GM19099 (cell line): ENCODE data around the gene MED29.
A peak's percentile ranks its signal among the peaks of the same experiment; 100 is the strongest.

Source experiments
- POLR2A ChIP-seq: IDR thresholded peaks from 3 replicates; pipeline ENCODE4 v1.6.1; 2011; ENCODE audit warnings: low read depth; ENCODE audit not compliant: insufficient read length; ENCODE audit errors: extremely low read depth

Gene MED29

GRCh38 chr19:39420769-39421168 is 29.6 kb downstream of the MED29 start:
- no peak for TF ChIP-seq POLR2A

- TF ChIP-seq POLR2A: no peak
These were observed 30.8 kb downstream of the MED29 start for GRCh38 chr19:39422020-39422419.

GRCh38 chr19:39423258-39424086 is 32.3 kb downstream of the MED29 start:
- no peak for TF ChIP-seq POLR2A

GRCh38 chr19:39424934-39425333 is 33.8 kb downstream of the MED29 start:
- no peak for TF ChIP-seq POLR2A

- no peak for TF ChIP-seq POLR2A
These were observed 34.6 kb downstream of the MED29 start for GRCh38 chr19:39425744-39426143.

- TF ChIP-seq POLR2A: no peak
These were observed 35.0 kb downstream of the MED29 start for GRCh38 chr19:39426170-39426569.

GRCh38 chr19:39427707-39428106 is 36.5 kb downstream of the MED29 start:
- TF ChIP-seq POLR2A: no peak

GRCh38 chr19:39428283-39429112 is 37.3 kb downstream of the MED29 start:
- peak; percentile 14 for TF ChIP-seq POLR2A

- no peak for TF ChIP-seq POLR2A
These were observed 39.8 kb downstream of the MED29 start for GRCh38 chr19:39430675-39431593.

- no peak for TF ChIP-seq POLR2A
These were observed 41.5 kb downstream of the MED29 start for GRCh38 chr19:39432677-39433025.

- TF ChIP-seq POLR2A: peak; percentile 19
These were observed 42.4 kb downstream of the MED29 start for GRCh38 chr19:39433480-39434079.

GRCh38 chr19:39434123-39435076 is 43.2 kb downstream of the MED29 start:
- TF ChIP-seq POLR2A: no peak
